Epithelial cell of esophagus (primary cell): ENCODE results near the gene PPME1.
A peak's percentile ranks its signal among the peaks of the same experiment; 100 is the strongest.

Source experiments
- DNase-seq: peaks from one replicate; pipeline ENCODE4 v3.0.0; 2010; ENCODE audit warnings: low read depth
- H3K4me3 ChIP-seq: 2 replicates; pipeline ENCODE4 v1.5.1; 2011; ENCODE audit warnings: mild to moderate bottlenecking, low read length, control low read depth
- CTCF ChIP-seq: IDR thresholded peaks from 2 replicates; pipeline ENCODE4 v1.5.1; 2011; ENCODE audit warnings: low read depth, mild to moderate bottlenecking, low read length, control low read depth, inconsistent platforms; ENCODE audit not compliant: insufficient read depth; ENCODE audit errors: missing control alignments

Gene PPME1

GRCh38 chr11:74265256-74265655, 94.2 kb downstream of the PPME1 start:
- no peak for DNase-seq
- no peak for TF ChIP-seq CTCF
- H3K4me3 ChIP-seq = no peak overlapping the region

GRCh38 chr11:74267014-74267413, 95.9 kb downstream of the PPME1 start:
- DNase-seq = no peak
- no peak overlapping the region for H3K4me3 ChIP-seq
- TF ChIP-seq CTCF = no peak

- TF ChIP-seq CTCF = no peak
- peak; percentile 76 for DNase-seq
- no peak overlapping the region for H3K4me3 ChIP-seq
Measured at GRCh38 chr11:74268456-74268855, 97.4 kb downstream of the PPME1 start.

- DNase-seq = peak; percentile 21
- H3K4me3 ChIP-seq = no peak overlapping the region
- TF ChIP-seq CTCF = no peak
Measured at GRCh38 chr11:74269161-74269811, 98.2 kb downstream of the PPME1 start.

- no peak for DNase-seq
- no peak overlapping the region for H3K4me3 ChIP-seq
- TF ChIP-seq CTCF = no peak
Measured at GRCh38 chr11:74272276-74272675, 101.2 kb downstream of the PPME1 start.

- DNase-seq = no peak
- TF ChIP-seq CTCF = no peak
- no peak overlapping the region for H3K4me3 ChIP-seq
Measured at GRCh38 chr11:74276581-74276980, 105.5 kb downstream of the PPME1 start.

- H3K4me3 ChIP-seq = no peak overlapping the region
- no peak for TF ChIP-seq CTCF
- DNase-seq = no peak
Measured at GRCh38 chr11:74278103-74278502, 107.0 kb downstream of the PPME1 start.
